ENCODE data around the gene IL1R1.
A peak's percentile ranks its signal among the peaks of the same experiment; 100 is the strongest.

Gene IL1R1

DNA sequence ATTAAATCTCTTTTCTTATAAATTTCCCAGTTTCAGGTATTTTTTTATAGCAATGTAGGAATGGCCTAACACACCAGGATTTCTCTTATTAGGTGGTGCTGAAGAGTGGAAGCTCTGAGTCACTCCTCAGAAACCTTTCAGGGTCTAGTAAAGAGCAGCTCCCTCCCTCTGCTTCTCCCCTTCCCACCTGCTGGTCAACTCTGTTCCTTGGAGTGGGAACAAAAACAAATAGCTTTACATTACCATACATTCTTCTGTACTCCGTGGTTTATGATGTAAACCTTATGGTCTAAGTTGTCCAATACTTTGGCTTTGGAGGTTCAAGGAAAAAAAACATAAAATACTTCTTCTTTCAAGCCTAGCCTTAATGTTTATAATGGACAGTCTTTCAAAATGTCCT lies 2.7 kb upstream of the IL1R1 start:
- peak; percentile 71 for DNase-seq

DNA sequence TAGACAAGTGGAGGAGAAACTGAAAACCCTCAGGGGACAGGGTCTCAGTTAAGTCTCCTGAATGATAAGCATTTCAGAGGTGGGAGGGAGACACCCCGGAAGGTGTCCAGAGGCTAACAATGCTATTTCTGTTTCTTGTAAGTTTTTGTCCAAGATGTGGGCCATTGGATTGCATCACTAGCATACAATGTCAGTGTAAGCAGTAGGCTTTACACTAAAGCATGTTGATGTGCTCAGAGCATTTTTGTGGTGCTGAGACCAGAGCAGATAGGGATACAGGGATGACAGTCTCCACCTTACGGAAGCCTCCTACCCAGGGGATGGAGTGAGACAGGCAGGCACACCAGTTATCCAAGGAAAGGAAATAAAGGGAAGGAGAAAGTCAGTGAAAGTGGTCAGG lies 2.2 kb upstream of the IL1R1 start:
- DNase-seq, result peak; percentile 61

DNA sequence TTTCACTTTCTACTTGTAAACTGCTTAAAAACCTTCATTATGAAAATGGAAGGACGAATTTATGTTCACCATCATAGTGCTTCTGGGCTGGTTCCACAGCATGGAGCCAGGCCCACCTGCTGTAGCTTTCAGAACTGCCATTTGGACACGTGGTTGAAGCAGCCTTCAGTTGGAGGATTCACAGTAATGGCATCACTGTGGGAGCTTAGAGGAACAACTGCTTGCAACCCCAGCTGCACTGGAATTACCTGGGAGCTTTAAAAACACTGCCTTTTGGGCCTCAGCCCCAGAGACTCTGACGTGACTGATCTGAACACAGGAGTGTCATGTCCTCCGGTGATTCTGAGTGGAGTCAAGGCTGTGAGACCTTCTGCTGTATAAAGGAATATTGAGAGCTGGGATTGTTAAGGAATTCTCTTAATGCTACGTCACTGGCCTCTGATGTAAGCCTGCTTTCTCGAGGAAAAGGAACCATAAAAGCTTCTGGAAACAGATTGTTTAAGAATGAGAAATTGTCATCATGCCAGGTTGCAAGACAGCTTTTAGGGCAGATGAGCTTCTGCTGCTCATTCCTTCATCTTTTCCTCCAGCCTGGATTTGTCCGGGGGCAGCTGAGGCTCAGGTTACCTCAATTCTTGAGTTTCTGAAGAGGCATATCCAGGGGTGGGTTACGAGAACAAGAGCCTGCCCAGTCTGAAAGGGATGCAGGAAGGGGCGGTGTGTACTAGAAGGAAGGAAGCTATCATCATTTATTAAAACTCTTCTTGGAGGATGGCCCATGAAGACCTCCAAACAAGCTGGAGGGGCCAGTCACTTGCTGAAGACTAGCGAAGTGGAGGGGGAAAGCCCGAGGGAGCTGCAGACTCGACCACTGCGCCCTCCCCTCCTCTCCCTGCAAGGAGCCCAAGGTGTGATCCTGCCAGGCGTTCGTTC lies 1.3 kb upstream of the IL1R1 start:
- peak; percentile 95 for DNase-seq

DNA sequence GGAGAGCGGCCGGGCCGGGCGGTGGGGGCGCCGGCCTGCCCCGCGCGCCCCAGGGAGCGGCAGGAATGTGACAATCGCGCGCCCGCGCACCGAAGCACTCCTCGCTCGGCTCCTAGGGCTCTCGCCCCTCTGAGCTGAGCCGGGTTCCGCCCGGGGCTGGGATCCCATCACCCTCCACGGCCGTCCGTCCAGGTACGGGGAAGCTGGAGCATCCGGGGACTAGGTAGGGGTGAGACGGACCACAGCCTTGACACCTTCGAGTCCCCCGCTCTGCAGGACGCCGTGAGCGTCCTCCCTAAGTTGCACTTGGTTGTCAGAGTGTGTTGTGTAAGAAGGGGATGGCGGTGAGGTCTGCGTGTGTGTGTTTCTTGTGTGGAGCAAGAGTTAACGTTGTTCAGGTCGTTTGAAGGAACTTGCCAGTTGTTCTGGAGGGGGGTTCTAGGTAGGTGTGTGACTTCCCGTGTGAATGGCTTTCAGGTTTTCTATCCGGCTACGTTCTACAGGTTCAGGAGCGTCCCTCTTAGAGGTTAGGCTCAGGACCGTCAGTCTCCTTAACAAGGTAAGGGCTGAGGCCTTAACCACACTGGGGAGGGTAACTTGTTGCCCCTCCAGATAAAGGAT lies 393 bp downstream of the IL1R1 start:
- no peak for DNase-seq

DNA sequence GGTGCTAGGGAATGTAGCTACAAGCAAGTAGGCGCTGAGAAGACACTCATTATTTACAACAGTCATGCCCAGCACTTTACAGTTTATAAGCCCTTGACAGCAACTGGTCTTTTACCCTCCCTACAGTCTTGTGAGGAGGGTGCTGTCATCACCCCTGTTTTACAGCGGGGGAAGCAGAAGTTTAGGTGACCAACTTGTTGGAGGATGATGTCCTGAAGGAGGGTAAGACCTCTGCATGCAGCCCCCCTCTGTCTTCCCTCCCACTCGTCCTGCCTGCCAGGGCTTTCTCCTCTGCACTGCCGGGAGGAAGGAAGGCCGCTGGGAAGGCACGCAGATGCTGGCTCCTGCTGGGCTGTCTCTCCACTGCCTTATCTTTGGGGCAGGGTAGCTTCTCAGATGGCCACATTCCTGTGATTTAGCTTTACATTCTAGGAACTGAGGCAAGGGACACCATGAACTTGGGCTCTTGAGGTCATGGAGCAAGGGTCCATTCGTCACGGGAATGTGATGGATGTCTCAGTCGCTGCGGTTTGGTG lies 972 bp downstream of the IL1R1 start:
- no peak for DNase-seq

DNA sequence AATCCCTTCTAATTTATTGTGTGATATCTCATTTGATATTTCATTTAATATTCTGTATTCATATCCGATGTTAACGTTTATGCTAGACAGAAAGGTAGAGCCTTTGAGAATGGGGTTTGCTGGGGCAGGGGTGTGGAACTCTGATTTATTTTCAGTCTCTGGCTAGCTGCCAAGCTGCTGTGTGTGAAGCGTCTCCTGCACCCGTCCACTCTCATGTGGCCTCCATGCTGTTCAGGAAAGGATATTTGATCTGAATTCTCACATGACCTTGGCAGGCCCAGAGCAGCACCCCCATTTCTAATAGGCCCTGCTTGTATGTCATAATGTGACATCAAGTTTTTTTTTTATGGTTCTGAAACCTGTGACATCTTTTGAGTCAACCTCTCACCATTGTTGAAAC lies 1.6 kb downstream of the IL1R1 start:
- no peak for DNase-seq

DNA sequence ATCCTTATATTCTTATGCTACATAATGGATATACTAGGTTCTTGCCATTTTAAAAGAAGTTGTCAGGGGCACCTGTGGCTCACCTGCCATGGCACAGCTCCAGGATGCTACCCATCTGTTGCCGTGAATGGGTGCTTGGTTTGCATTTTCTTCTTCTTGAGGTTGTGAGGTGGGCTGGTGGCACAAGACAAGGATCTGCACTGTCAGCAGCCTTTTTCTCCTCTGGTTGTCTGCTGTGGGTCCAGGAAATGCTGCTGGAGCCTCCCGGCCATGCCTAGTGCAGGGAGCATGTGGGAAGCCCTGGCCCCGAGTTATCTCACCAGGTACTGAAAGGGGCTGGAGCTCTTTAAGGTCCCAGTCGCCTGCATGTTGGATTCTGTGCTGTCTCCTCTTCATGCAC lies 2.6 kb downstream of the IL1R1 start:
- DNase-seq, result no peak

DNA sequence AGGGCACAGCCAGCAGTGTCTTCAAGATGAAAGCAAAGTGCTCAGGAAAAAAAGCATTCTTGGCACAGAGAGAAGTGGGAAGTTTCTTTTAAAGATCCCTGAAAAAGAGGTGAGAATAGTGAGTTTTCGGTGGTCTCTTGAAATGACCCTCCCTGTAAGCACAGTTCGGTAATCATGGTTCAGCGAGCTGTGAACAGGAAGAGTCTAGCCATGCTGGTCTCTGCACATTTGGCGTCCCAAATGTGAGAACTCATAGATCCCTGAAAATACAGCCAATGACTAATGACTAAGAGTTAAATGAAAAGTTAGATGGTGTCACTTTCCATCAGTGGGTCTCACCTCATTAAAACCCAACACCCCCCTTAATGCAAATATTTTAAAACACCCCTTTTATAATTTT lies 3.4 kb downstream of the IL1R1 start:
- DNase-seq, result no peak

DNA sequence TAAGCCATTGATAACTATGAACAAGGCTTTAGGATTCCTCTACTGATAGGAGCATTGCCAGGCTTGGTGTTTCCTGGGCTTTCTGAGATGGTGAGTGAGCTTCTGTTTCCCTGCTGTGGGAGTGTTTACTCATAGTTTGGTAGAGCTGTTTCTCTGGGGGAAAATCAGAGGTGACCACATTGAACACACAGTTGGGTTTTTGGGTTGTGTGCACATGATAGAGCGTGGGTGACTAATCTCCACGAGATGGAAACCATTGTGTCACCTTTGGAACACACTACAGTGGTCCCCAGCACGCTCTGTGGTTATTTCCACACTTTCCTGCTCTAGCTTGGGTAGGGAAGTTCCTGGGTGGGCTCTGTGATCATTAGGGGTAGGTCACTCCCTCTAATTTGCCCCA lies 5.4 kb downstream of the IL1R1 start:
- no peak for DNase-seq

DNA sequence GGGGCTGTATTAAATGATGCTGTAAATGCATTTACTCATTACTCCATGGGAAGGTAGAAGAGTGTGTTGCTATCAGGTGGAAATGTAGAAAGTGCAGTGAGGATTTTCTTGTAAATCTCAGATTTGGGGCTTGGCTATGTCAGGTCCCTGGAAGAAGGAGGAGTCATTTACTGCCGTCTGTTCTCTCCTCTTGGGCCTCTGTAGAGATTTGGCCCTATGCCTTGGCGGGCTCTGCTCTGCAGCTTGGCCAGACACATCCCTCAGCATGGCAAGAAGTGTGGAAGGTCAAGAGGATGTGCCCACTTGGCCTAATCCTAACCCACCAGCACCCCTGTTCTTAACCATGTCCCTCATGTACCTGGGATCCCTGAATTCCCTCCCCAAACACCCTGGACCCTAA lies 6.7 kb downstream of the IL1R1 start:
- no peak for DNase-seq

DNA sequence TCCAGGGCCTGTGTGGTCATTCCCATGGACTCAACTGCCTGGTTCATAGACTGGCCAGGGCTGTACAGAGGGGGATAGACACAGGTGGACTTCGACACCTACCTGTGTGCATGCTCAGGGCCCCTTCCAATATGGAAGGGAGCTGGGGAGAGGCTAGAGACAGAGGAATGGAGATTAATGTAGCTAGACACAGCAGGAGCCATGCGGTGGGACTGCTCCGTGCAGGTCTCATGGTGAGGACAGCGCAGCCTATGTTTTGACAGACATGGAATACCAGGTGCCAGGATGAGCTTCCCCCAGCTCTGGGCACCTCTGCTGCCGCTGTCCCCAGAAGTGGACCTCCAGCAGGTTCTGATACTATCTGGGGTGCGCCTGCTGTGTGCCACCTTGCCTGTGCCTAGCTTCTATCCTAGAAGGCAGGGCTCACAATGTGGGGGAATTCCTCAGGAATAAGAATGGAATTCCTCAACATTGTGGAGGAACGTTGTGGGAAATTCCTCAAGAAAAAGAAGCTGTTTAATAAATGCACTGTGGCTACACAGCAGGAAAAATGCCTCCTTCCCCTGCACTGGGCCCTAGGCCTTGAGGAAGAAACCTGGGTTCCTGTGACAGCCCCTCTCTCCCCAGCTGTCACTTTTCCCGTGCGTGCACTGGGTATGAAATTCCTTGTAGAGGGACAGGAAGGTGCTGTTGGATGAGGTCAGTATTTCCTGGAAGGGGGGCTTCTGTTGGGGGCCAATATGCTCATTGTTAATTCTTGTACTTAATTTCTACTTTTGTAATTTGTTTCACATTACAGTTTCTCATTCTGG lies 7.3 kb downstream of the IL1R1 start:
- DNase-seq, result peak; percentile 40

DNA sequence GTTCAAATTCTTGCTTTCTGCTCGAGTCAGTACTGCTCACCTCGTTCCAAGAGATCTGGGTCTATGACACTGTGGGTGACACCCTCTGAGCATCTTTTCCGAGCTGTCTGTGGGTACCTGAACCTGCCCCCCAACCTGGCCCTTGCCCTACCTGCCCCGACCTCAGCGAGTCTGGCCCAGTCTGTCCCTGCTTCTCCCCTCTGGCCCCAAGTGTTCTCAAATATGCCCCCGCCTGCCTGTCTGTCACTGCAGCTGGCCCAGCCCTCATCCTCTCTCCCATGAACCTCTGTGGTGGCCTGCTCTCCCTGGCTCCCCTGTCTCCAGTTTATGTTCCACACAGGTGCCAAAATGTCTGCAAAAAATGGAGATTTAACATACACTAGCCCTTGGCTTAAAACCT lies 11.8 kb downstream of the IL1R1 start:
- no peak for DNase-seq

DNA sequence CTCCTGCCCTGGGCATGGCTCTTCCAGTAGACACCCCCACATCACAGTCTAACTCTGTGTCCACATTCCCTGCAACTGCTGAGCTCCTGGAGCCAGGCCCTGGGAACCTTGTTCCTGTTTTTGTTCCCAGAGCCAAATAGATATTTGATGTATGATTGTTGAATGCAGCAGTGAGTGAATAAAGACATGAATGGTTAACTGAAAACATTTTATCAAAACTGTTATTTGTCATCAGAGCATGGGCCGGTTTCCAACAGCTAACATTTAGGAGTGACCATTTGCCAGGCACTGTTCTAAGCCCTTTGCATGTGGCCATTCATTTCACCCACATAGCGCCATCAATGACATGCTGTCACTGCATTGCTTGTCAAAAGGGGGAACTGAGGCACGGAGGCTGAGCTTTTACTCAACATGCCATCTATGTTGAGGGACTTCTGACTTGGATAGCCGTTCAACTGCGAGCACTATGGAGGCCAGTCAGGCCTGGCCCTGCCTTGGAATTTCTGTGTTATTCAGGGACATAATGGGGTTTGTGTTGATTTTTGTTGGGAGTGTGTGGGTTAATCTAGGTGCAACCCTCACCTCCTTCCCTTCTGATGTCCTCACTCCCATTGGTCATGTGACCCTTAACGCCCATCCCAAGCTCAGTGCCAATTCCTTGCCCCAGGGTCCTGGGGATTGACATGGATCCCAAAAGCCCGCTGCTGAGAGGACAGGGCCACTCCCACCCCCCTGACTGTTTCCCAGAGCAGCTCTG lies 12.6 kb downstream of the IL1R1 start:
- no peak for DNase-seq

DNA sequence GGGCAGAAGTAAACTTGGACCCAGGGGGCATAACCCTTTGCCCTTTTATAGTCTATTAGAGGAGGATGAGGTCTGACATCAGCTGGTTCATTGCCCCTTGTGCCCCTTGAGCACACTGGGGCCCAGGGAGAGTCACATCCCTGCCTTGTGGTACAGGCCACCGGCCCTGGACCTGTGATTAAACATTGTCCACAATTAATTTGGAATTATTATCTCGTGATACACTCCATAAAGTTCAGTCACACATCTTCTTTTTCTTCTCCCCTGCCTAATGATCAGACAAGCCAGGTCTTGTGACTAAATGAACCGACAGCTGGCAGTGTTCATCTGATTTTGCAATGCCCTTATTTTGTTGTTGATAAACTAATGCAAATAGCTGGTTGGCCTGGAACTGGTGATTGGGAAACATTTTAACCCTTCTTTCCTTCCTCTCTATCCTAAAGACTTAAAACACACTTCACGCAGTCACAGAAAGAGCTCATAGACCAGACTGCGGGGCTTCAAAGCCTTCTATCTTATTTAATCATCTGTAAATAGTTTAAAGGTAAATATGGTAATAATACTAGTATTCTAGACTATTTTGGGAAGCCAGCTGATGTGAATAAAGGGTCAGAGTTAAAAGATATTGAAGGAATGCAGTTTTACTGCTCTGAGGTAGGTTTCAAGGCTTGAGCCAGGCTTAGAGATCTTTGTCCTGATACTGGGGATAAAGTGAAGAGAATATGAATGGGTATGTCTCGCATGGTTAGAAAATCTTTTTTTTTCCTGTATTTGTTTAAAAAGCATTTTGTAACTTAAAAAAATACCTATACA lies 13.4 kb downstream of the IL1R1 start:
- DNase-seq, result peak; percentile 13

DNA sequence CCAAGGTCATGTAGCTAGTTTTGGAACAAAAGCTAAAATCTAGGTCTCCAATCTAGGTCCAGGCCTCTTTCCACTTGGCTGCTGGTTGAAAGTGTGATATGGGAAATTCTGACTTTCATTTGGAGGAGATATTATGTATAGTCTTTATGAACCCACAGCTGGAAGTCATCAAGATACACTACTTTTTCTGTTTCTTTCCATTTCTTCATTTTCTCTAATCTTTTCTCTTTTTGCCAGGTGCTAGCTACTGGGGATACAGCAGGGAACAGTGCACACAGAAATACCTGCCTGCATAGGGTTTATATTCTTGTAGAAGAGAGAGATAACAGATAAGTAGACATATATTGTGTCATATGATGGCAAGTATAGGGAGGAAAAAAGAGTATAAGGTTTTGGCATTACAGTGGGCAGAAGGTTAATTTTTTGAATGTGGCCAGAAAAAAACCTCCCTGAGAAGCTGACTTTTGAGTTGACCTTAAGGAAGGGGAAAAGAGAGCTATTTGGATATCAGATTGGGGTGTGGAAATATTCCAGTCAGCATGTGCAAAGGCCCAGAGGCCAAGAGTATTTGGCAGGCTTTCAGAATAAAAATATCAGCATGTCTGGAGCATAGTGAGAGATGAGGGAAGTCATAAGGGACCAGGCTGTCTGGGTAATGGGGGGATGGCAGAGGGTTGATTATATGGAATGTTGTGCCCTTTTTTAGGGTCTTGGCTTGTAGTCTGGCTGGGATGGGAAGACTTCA lies 15.6 kb downstream of the IL1R1 start:
- DNase-seq, result no peak

DNA sequence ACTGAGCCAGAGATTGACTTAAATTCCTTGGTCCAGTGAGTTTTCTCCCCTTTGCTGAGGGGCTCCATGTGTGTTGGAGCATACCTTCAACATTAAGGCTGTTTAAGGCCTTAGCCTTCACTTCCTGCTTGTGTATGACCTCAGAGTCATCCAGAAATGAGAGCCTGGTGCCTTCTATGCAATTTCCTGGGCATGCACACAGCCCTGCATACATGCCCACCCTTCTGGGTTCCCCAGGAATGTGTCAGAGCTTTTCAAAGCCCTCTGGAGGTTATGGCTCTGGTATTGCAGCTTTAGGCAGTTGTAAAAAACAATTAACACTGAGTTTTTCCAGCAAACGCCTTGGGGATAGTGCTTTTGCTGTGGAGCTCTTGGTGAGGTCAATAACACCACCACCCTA lies 16.7 kb downstream of the IL1R1 start:
- no peak for DNase-seq

DNA sequence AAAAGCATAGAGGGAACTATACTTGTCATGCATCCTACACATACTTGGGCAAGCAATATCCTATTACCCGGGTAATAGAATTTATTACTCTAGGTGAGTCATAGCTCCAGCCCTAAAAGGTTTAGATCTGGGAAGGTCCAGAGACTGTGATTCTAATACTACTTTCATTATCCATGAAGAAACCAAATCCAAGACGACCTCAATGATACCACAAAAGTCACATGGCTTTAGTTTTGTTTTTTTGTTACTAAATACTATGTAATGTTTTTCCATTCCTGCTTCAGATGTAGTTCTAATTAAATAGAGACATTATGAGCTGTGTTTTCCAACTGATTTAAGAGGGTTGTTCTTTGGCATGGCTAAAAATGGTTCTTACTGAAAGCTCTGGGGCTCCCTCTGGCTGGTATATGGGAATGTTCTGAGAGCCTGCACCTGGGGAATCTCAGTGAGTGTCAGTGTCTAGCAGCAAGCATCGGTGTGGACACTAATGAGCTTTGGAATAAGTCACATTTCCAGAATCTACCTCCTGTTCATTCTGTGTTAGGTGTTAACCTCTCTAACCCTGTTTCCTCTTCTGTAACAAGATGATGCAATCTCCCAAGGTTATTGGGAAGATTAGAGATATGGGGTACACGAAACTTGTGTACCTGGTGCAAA lies 23.8 kb downstream of the IL1R1 start:
- peak; percentile 73 for DNase-seq

DNA sequence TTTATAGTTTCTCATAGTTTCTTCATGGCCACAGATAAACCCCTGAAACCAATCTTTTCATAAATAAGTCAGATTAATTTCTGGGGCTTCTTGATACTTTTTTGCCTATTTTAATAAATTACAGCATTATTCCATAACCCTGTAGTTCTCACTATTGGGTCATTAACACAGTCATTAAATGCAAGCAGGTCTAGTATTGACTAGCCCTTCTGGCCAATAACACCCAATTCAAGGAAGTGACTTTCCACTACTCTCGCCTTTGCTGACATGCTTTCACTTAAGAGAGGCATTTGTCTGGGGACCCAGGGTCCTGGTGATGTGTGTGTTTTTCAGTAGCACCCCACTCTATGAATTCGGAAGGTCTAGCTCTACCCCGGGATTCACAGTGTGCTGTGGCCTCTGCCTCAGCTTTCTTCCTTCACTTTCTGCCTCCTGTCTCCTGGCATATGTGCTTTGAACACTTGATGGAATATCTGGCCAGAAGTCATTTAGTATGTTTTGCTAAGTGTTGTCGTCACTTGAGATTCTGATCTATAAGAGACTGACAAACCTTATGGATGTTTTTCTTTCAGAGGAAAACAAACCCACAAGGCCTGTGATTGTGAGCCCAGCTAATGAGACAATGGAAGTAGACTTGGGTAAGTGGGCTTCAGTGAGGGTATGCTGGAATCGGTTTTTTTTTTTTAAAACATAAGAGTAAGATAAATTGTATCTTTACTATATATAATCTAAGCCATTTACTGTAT lies 25.7 kb downstream of the IL1R1 start:
- no peak for DNase-seq

DNA sequence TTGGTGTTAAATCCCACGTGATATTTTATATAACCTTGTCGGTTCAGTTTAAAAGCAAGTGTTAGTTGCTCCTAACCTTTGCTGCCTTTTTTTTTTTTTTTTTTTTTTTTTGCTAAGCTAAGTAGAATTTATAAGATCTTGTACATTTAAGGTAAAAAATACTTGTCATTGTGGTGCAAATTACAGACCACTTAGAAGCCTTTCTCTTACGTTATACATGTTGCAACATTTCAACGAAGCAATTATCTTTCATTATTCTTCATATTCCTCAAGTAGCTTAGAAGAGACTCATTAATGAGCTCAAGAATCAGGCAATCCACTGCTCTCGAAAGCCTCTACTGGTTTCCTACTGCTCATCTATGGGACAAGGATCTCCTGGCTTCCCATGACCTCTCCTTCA lies 29.4 kb downstream of the IL1R1 start:
- no peak for DNase-seq
